ENCODE measurements around the gene DPF1. TPM values are rescaled to one million over a fixed set of nuclear protein-coding genes. Genes with fewer than 3 reads are reported as not detected.

Gene DPF1
- total RNA-seq, 4 donors from 2014 or later: 0.85 to 4.2 TPM; not detected in 2

- TF ChIP-seq CTCF (IDR thresholded peaks at IDR 0.05) (no peak), POLR2A (IDR thresholded peaks at IDR 0.05) (no peak)
- no peaks in the 10 kb centered on the region for H3K9me3 ChIP-seq
- H3K27me3 ChIP-seq: no peaks in the 10 kb centered on the region
- no peaks in the 10 kb centered on the region for H3K4me1 ChIP-seq
- H3K36me3 ChIP-seq: no peaks in the 10 kb centered on the region
- H3K27ac ChIP-seq: no peak overlapping the region
- DNase-seq: no peak
- H3K4me3 ChIP-seq: no peak overlapping the region
- intact Hi-C loops (cut with DNase I; ENCODE audit: low total_unique reads): no loop called here
These were observed 20.8 kb downstream of the DPF1 start for GRCh38 chr19:38203197-38203596.

- no peak overlapping the region for H3K27ac ChIP-seq
These were observed 21.5 kb downstream of the DPF1 start for GRCh38 chr19:38202504-38202903.

DNA sequence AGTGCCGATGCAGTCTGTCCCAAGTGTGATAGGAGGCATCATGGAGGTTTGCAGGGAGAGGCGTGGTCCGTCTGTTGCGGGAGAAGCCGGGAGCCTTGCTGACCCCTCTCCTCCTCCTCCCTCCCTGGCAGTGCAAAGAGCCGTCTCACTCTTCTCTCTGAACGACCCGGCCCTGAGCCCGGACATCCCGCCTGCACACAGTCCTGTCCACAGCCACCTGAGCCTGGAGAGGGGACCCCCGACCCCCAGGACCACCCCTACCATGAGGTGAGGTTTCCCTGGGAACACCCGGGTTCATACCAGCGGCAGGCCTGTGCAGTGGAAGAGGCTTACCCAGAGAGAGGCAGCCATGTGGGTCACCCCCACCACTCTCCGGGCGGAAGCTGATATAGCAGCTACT is 22.3 kb downstream of the DPF1 start:
- H3K27ac ChIP-seq: no peak overlapping the region
- H3K36me3 ChIP-seq: no peaks in the 10 kb centered on the region
- no peak overlapping the region for H3K4me3 ChIP-seq
- no peaks in the 10 kb centered on the region for H3K9me3 ChIP-seq
- intact Hi-C loops (cut with DNase I; ENCODE audit: low total_unique reads): no loop called here
- no peak for TF ChIP-seq CTCF (IDR thresholded peaks at IDR 0.05)
- TF ChIP-seq POLR2A (IDR thresholded peaks at IDR 0.05): no peak
- no peaks in the 10 kb centered on the region for H3K27me3 ChIP-seq
- DNase-seq: no peak
- H3K4me1 ChIP-seq: no peaks in the 10 kb centered on the region

More at GRCh38 chr19:38202504-38202903, 21.5 kb downstream of the DPF1 start:
- Histone ChIP-seq H3K27me3 (no peaks in the 10 kb centered on the region), H3K4me3 (no peak overlapping the region), H3K4me1 (no peaks in the 10 kb centered on the region), H3K9me3 (no peaks in the 10 kb centered on the region), H3K36me3 (no peaks in the 10 kb centered on the region)
- DNase-seq: no peak
- intact Hi-C loops (cut with DNase I; ENCODE audit: low total_unique reads): no loop called here
- no peak for TF ChIP-seq CTCF (IDR thresholded peaks at IDR 0.05)
- TF ChIP-seq POLR2A (IDR thresholded peaks at IDR 0.05): no peak

DNA sequence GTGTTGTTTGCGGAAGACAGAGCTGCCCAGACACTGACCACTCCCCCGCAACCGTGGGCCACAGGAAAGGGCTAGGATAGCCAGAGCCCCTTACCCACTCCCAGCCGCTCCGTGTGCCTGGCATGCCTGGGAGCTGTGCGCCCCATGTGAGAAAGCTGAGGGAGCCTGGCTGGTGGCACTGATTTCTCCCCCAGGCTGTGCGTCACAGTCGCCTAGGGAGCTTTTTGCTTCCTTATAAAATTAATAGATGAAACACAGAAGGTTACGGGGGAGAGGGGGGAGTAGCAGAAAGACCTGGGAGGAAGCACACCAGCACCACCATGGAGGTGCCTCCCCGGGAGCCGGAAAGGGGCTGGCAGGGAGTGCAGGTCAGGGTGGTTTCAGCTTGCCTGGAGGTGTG is 24.7 kb downstream of the DPF1 start:
- Histone ChIP-seq H3K4me3 (no peak overlapping the region), H3K36me3 (no peaks in the 10 kb centered on the region), H3K27me3 (no peaks in the 10 kb centered on the region), H3K4me1 (no peaks in the 10 kb centered on the region), H3K27ac (no peak overlapping the region), H3K9me3 (no peaks in the 10 kb centered on the region)
- no peak for DNase-seq
- TF ChIP-seq POLR2A (IDR thresholded peaks at IDR 0.05) (no peak), CTCF (IDR thresholded peaks at IDR 0.05) (no peak)
- intact Hi-C loops (cut with DNase I; ENCODE audit: low total_unique reads): no loop called here

DNA sequence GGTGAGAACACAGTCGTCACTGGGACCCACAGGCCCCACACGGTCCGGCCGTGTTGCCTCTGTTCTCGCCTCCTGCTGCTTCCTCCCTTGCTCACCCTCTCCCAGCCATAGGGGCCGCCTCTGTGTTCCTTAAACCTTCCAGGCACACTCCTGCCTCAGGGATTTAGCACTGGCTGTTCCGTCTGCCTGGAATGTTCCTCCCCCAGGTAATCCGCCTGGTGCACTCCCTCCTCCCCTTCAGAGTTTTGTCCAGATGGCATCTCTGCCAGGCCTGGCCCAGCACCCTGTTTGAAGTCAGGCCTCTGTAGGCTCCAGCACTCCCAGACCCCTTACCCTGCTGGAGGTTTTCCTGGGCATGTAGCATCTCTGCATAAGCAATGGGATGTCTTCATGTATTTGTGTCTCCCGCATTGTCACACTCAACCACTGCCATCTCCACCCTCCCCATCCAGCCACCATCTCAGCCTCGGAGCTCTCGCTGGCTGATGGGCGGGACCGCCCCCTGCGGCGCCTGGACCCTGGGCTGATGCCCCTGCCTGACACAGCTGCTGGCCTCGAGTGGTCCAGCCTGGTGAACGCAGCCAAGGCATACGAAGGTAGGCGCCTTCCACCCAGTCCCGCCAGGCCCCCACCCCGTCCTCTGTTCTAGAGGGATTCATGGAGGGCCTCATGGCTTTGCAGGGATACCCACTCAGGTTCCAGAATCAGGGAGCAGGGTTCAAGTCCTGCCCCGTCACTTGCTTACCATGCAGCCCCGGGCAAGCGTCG is 25.9 kb downstream of the DPF1 start:
- H3K36me3 ChIP-seq: no peaks in the 10 kb centered on the region
- no peaks in the 10 kb centered on the region for H3K9me3 ChIP-seq
- TF ChIP-seq POLR2A (IDR thresholded peaks at IDR 0.05): no peak
- TF ChIP-seq CTCF (IDR thresholded peaks at IDR 0.05): no peak
- no peak overlapping the region for H3K27ac ChIP-seq
- no peaks in the 10 kb centered on the region for H3K4me1 ChIP-seq
- no peaks in the 10 kb centered on the region for H3K27me3 ChIP-seq
- no peak overlapping the region for H3K4me3 ChIP-seq
- intact Hi-C loops (cut with DNase I; ENCODE audit: low total_unique reads): no loop called here
- DNase-seq: no peak

Data from uterus (tissue), 4 donors.